Subcutaneous adipose tissue (tissue), 4 donors: ENCODE results near the gene IGF1R. TPM values are rescaled to one million over a fixed set of nuclear protein-coding genes. Genes with fewer than 3 reads are reported as not detected.

Source experiments
- total RNA-seq, 4 donors: library from RNA; depleted of rRNA; stranded (reverse); fragments of >200 nt; gene quantifications; one replicate each; pipeline ENCODE4 v1.1.0, GENCODE V29; 2016
- TF ChIP-seq, protein P1 (sequence below): fragments of 450-650 bp; IDR thresholded peaks from one replicate; pipeline ENCODE4 v1.5.1; 2016; ENCODE audit warnings: low read depth, mild to moderate bottlenecking, control low read depth, antibody characterized with exemption, moderate library complexity

Gene IGF1R
- total RNA-seq, 4 donors from 2014 or later = 27.4 to 53.7 (median 49.7) TPM

- TF ChIP-seq, protein P1, sequence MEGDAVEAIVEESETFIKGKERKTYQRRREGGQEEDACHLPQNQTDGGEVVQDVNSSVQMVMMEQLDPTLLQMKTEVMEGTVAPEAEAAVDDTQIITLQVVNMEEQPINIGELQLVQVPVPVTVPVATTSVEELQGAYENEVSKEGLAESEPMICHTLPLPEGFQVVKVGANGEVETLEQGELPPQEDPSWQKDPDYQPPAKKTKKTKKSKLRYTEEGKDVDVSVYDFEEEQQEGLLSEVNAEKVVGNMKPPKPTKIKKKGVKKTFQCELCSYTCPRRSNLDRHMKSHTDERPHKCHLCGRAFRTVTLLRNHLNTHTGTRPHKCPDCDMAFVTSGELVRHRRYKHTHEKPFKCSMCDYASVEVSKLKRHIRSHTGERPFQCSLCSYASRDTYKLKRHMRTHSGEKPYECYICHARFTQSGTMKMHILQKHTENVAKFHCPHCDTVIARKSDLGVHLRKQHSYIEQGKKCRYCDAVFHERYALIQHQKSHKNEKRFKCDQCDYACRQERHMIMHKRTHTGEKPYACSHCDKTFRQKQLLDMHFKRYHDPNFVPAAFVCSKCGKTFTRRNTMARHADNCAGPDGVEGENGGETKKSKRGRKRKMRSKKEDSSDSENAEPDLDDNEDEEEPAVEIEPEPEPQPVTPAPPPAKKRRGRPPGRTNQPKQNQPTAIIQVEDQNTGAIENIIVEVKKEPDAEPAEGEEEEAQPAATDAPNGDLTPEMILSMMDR = no peak
Measured at GRCh38 chr15:98773616-98774015, 125.3 kb downstream of the IGF1R start.

- TF ChIP-seq, protein P1 = no peak
Measured at GRCh38 chr15:98774756-98775497, 126.6 kb downstream of the IGF1R start.

DNA sequence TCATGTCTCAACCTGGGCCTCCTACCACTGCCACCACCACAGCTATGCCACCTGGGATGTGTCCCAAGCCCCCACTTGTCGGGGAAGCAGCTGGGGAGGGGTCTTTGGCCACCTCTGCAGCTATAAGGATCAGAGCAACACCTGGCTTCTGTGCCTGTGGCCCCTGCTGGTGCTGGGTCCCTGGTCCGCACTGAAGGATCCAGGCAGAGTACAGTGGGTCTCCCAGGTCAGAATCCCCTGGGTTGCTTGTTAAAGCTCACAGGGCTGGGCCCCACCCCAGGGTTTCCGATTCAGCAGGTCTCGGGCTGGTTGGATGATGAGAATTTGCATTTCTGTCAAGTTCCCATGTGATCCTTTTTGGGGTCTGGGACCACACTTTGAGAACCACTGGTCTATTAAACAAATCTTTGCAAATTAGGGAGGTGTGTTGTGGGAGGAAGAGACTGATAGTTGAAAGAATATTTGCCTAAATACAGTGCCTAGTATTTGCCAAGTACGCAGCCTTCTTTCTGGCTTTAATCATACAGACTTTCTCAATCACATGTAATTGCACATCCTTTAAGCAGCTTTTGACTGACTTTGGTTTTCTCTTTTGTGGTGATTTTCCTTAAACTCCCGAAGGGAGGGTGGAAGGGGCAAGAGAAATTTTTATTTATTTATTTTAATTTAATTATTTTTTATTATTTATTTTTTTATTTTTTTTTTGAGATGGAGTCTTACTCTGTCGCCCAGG, 127.3 kb downstream of the IGF1R start:
- TF ChIP-seq, protein P1 = no peak

DNA sequence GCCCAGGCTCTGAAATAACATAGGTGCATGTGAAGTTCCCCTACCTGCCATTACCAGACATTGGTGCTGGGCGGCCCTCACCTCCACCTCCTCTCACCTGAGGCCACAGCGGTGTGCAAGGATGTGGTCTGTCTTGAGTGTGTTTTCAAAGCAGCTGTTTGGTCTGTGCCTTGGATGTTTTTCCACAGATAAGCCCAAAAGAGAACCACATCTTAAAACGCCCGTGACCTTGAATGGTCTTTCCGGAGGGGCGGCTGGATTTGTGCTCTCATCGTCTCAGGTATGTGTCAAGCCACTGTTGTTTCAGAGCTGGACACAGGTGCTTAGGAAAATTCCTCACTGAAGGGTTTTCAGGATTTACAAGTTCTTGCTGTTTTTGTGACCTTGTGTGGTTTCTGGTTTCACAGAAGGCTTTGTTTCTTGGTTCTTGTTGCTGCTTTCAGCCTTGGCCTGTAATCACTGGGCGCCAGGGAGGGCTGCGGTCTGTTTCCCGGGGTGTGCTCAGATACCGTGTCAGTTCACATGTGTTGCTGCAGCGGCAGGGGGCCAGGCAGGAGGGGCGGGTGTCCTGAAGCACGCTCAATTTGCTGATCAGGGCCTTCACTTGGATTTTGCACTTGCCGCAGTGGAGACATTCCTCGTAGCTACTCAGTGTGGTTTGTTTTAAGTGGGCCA, 128.4 kb downstream of the IGF1R start:
- TF ChIP-seq, protein P1 = no peak

GRCh38 chr15:98777426-98777825, 129.1 kb downstream of the IGF1R start:
- TF ChIP-seq, protein P1 = no peak

- TF ChIP-seq, protein P1 = no peak
Measured at GRCh38 chr15:98778263-98778959, 130.1 kb downstream of the IGF1R start.
